H1 (cell line): Measurements from ENCODE around the gene PTPRE.

Source experiments
- CBX5 ChIP-seq: fragments of 300-800, 300-1000 bp; sonication (generic); IDR thresholded peaks from 2 replicates; pipeline ENCODE4 v1.7.1; 2016; ENCODE audit warnings: antibody characterized with exemption, low read length, low read depth
- CEBPB ChIP-seq: IDR thresholded peaks from 2 replicates; pipeline ENCODE4 v1.6.1; 2012; ENCODE audit warnings: low read depth, low read length
- EZH2 ChIP-seq: fragments of 200-600 bp; sonication (generic); IDR thresholded peaks from 2 replicates; pipeline ENCODE4 v1.7.1; 2012; ENCODE audit warnings: low read depth, mild to moderate bottlenecking, moderate library complexity, low read length, inconsistent platforms; ENCODE audit not compliant: severe bottlenecking
- JUND ChIP-seq: IDR thresholded peaks from 2 replicates; pipeline ENCODE4 v1.6.1; 2011; ENCODE audit warnings: mild to moderate bottlenecking, improper control_type of control experiment, low read length
- POLR2A ChIP-seq, 2 experiments: IDR thresholded peaks; 1 replicate in 1 of 2; 2 replicates in 1 of 2; pipeline ENCODE4 v1.6.1; 2011; ENCODE audit warnings: low read depth in 2 of 2, low read length in 2 of 2, mild to moderate bottlenecking in 2 of 2; ENCODE audit errors: control extremely low read depth in 1 of 2
- POLR2AphosphoS5 ChIP-seq: IDR thresholded peaks from 2 replicates; pipeline ENCODE4 v1.6.1; 2011; ENCODE audit warnings: low read depth, low read length
- RXRA ChIP-seq: IDR thresholded peaks from 2 replicates; pipeline ENCODE4 v1.6.1; 2011; ENCODE audit warnings: low read depth, mild to moderate bottlenecking, low read length, moderate library complexity; ENCODE audit not compliant: insufficient read depth
- SRF ChIP-seq: IDR thresholded peaks from 2 replicates; pipeline ENCODE4 v1.6.1; 2011; ENCODE audit warnings: mild to moderate bottlenecking, low read depth, low read length, moderate library complexity
- YY1 ChIP-seq: IDR thresholded peaks from 2 replicates; pipeline ENCODE4 v1.6.1; 2011; ENCODE audit warnings: low read depth, mild to moderate bottlenecking, low read length
- TF ChIP-seq, protein P1 (sequence below), 3 experiments: IDR thresholded peaks; 1 replicate in 2 of 3; 2 replicates in 1 of 3; pipeline versions ENCODE4 v1.5.1 to v1.6.1; 2011; ENCODE audit warnings: low read length in 3 of 3, mild to moderate bottlenecking in 3 of 3, inconsistent platforms in 2 of 3, low read depth in 1 of 3, moderate library complexity in 1 of 3; ENCODE audit not compliant: insufficient read depth in 1 of 3; ENCODE audit errors: control extremely low read depth in 1 of 3

DNA sequence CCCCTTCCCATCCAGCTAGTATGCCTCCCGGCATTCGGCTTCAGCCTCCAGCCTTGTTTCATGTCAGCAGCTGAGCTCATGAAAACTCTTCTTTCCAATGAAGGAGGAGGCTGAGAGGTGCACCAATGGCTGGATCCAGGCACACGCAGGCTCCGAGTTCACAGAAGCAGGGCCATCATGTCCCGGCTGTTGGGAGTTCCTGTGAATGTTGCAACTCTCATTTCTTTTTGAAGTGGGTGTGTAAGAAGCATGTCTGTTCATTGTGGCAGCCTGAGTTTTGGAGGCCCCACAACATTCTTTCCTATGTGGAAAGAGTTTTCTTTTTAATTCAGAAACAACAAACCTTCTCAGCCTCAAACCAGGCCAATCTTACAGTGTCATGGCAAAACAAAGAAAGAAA, 89.7 kb downstream of the PTPRE start:
- no peak for TF ChIP-seq YY1
- TF ChIP-seq JUND, result no peak
- no peak for TF ChIP-seq CBX5
- TF ChIP-seq, protein P1, sequence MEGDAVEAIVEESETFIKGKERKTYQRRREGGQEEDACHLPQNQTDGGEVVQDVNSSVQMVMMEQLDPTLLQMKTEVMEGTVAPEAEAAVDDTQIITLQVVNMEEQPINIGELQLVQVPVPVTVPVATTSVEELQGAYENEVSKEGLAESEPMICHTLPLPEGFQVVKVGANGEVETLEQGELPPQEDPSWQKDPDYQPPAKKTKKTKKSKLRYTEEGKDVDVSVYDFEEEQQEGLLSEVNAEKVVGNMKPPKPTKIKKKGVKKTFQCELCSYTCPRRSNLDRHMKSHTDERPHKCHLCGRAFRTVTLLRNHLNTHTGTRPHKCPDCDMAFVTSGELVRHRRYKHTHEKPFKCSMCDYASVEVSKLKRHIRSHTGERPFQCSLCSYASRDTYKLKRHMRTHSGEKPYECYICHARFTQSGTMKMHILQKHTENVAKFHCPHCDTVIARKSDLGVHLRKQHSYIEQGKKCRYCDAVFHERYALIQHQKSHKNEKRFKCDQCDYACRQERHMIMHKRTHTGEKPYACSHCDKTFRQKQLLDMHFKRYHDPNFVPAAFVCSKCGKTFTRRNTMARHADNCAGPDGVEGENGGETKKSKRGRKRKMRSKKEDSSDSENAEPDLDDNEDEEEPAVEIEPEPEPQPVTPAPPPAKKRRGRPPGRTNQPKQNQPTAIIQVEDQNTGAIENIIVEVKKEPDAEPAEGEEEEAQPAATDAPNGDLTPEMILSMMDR (IDR thresholded peaks at IDR 0.05; ENCODE audit: control extremely low read depth in 1 of 3, insufficient read depth in 1 of 3, low read depth in 1 of 3, low read length in 3 of 3), result no peak
- TF ChIP-seq SRF, result no peak
- TF ChIP-seq POLR2AphosphoS5, result no peak
- TF ChIP-seq POLR2A (IDR thresholded peaks at IDR 0.05; ENCODE audit: control extremely low read depth in 1 of 2, low read depth in 2 of 2, low read length in 2 of 2), result no peak
- TF ChIP-seq EZH2, result no peak
- no peak for TF ChIP-seq CEBPB
- TF ChIP-seq RXRA, result no peak
